ENCODE results near the gene PNISR. TPM values are rescaled to one million over a fixed set of nuclear protein-coding genes. Genes with fewer than 3 reads are reported as not detected.

The PNISR gene
- polyA plus RNA-seq, 6 donors from 2014 or later, result 104 to 138 (median 121) TPM

DNA sequence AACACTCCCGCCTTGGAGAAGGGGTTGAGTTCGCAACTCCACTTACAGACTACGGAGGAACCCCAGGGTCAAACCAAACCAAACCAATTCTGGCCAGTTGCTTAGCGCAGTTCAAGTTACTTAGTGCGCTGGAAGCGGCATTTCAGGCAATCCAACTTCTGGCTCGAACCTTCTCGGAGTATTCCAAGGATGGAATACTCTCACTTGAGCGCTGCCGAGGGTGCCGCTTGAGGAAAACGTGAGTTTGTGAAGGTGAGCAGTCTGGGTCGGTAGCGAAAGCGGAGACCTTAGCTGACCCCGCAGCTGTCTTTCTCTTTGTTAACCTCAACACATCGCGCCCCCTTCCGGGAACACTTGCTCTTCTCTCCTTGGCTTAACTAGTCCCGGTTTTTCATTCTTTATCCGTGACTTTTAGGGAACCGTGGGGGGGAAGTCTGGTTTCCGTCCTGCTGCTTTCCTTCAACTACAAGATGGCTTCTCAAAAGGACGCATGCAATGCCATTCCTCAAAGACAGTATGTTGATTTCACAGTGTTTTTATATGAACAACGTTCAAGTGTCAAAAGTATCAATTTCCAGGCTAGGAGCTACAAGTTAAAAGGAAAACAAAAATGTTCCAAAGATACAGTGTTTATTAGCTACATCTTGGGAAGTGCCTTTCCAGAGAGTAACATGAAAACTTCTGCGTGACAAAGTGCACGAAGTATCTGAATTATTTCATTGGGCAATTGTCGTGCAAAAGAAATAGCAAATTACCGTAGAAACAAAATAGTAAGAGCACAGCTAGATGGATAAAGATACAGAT, 741 bp upstream of the PNISR start:
- Mint-ChIP-seq H3K4me3 (peak overlapping the region; percentile 93 to 100 (median 98)), H3K27me3 (no peaks in the 10 kb centered on the region), H3K9me3 (no peaks in the 10 kb centered on the region), H3K27ac (peak overlapping the region; percentile 99 to 100 (median 100)), H3K36me3 (peaks cover 0 to 7% of the 10 kb centered on the region in 2 donors), H3K4me1 (peaks cover 41 to 55% (median 43%) of the 10 kb centered on the region in 3 donors)
- DNase-seq (peak; percentile 56), ATAC-seq (ENCODE audit: low read depth in 2 of 2) (peak; percentile 33 to 34)

- ATAC-seq (ENCODE audit: low read depth in 2 of 2), result no peak
- no peaks in the 10 kb centered on the region for H3K9me3 Mint-ChIP-seq
- peak overlapping the region; percentile 61 to 100 (median 96) for H3K27ac Mint-ChIP-seq
- DNase-seq, result no peak
- peak overlapping the region; percentile 50 to 100 (median 94) for H3K4me3 Mint-ChIP-seq
- peaks cover 0 to 7% of the 10 kb centered on the region in 2 donors for H3K36me3 Mint-ChIP-seq
- peaks cover 47 to 66% (median 53%) of the 10 kb centered on the region in 3 donors for H3K4me1 Mint-ChIP-seq
- H3K27me3 Mint-ChIP-seq, result no peaks in the 10 kb centered on the region
Observed at GRCh38 chr6:99424022-99424421, 1.1 kb downstream of the PNISR start.

DNA sequence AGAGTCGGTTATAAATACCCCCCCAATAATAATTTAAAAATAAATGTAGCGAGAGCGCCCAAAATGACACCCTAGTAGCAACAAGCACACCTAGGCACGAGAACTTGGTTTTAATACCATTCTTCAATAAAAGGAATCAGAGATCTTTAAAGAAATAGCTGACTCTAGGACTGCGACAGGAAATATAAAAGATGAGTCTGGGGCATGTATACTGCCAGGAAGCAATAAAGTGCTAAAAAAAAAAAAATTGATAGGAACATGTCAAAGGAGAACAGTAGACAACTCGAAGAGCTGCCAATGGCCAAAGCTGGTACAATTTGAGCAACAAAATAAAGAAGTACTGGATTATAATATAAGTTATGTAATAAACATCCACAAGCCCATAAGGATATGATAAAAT, 2.2 kb downstream of the PNISR start:
- H3K4me3 Mint-ChIP-seq, result peak overlapping the region; percentile 44 to 100 (median 94)
- ATAC-seq (ENCODE audit: low read depth in 2 of 2) (no peak), DNase-seq (no peak)
- peaks cover 0 to 7% of the 10 kb centered on the region in 2 donors for H3K36me3 Mint-ChIP-seq
- peaks cover 50 to 74% (median 56%) of the 10 kb centered on the region in 3 donors for H3K4me1 Mint-ChIP-seq
- H3K27ac Mint-ChIP-seq, result peak overlapping the region in 1 of 6 donors; percentile 99
- no peaks in the 10 kb centered on the region for H3K27me3 Mint-ChIP-seq
- no peaks in the 10 kb centered on the region for H3K9me3 Mint-ChIP-seq

DNA sequence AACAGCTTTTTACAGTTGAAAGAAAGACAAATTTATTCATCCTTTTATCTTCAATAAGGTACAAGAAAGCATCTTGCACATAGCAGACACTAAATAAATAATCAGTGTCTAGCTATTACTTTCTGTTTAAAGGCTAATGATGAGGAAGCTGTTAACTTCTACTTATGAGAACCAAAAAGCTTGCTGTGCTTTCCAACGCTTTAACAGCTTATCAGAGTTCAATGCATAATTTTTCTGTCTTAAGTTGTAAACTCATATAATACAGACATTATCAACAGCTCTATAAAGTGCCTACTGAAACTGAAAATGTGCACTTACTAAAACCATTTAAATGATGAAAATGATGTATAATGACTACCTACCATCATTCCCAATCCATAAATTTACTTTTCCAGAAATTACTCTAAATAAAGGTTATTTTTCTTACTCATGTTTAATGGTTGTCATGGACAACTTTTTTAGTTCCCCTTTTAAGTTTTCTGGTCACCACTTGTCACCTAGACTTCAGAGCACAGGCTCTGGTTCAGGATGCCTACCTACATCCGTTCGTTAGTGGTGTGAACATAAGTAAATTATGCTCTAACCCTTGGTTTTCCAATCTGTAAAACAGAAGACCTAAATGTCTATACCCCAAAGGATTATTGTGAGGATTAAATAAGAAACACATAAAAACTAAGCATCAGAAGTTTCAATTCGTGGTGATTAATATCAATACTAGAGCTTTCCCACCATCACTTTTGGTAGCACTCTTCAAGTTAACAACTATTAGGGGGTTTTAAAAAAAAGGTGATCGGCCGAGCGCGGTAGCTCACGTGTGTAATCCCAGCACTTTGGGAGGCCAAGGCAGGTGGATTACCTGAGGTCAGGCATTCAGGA, 8.0 kb downstream of the PNISR start:
- Mint-ChIP-seq H3K4me3 (peak overlapping the region in 4 of 8 donors; percentile 9 to 53 (median 34)), H3K4me1 (peaks cover 40 to 62% (median 44%) of the 10 kb centered on the region in 3 donors), H3K36me3 (peaks cover 8 to 11% of the 10 kb centered on the region in 2 donors), H3K27me3 (no peaks in the 10 kb centered on the region), H3K9me3 (no peaks in the 10 kb centered on the region), H3K27ac (peak overlapping the region in 5 of 6 donors; percentile 27 to 71 (median 44))
- DNase-seq, result no peak
- peak; percentile 79 to 81 for ATAC-seq (ENCODE audit: low read depth in 2 of 2)

DNA sequence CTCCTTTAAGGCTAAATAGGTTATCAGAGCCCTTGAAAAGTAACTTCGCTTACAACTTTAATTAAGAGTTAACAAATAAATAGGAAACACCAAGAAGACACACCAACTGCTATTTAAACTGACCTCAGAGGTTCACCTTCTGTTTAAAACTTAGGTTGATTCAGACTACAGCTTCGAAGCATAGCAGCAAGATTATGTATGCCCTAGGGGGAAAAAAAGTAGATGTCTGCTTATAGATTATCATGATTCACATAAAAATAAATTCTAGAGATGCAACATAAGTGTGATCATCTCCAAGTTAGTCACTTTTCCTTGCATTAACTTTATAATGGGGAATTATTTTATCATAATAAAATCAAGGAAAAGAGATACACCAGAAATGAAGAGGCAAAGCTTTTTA, 8.9 kb downstream of the PNISR start:
- ATAC-seq (ENCODE audit: low read depth in 2 of 2), result no peak
- Mint-ChIP-seq H3K4me3 (no peak overlapping the region), H3K9me3 (no peaks in the 10 kb centered on the region), H3K4me1 (peaks cover 36 to 58% (median 40%) of the 10 kb centered on the region in 3 donors), H3K27ac (peak overlapping the region in 2 of 6 donors; percentile 44 to 71), H3K36me3 (peaks cover 8 to 15% of the 10 kb centered on the region in 2 donors), H3K27me3 (no peaks in the 10 kb centered on the region)
- no peak for DNase-seq

- peaks cover 8 to 15% of the 10 kb centered on the region in 2 donors for H3K36me3 Mint-ChIP-seq
- peak overlapping the region in 1 of 6 donors; percentile 55 for H3K27ac Mint-ChIP-seq
Observed at GRCh38 chr6:99415446-99415845, 9.7 kb downstream of the PNISR start.

DNA sequence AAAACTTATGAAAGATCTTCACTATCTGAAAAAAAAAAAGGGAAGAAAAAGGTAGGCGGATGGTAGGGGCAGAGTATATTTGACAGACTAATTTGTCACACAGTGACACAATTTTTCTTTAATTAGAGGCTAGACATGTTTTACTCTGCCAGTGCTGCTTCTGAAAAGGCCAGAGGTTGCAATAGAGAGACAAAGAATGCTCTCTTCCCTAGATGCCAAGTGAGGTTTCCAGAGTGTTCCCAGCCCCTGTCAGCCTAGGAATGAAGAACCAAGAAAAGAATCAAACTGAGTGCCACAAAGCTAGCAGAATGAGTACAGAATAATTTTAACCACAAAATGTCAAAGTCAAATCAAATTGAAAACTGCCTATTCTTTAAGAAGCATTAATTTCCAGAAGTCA, 13.0 kb downstream of the PNISR start:
- H3K4me3 Mint-ChIP-seq, result no peak overlapping the region
- peak overlapping the region in 3 of 6 donors; percentile 18 to 40 (median 32) for H3K27ac Mint-ChIP-seq
- ATAC-seq (ENCODE audit: low read depth in 2 of 2) (no peak), DNase-seq (no peak)
- H3K4me1 Mint-ChIP-seq, result peaks cover 13 to 33% (median 18%) of the 10 kb centered on the region in 3 donors
- no peaks in the 10 kb centered on the region for H3K27me3 Mint-ChIP-seq
- no peaks in the 10 kb centered on the region for H3K9me3 Mint-ChIP-seq
- peaks cover 19 to 28% of the 10 kb centered on the region in 2 donors for H3K36me3 Mint-ChIP-seq

More at GRCh38 chr6:99415446-99415845, 9.7 kb downstream of the PNISR start:
- Mint-ChIP-seq H3K9me3 (no peaks in the 10 kb centered on the region), H3K27me3 (no peaks in the 10 kb centered on the region), H3K4me3 (no peak overlapping the region), H3K4me1 (peaks cover 31 to 56% (median 32%) of the 10 kb centered on the region in 3 donors)
- ATAC-seq (ENCODE audit: low read depth in 2 of 2) (no peak), DNase-seq (no peak)

DNA sequence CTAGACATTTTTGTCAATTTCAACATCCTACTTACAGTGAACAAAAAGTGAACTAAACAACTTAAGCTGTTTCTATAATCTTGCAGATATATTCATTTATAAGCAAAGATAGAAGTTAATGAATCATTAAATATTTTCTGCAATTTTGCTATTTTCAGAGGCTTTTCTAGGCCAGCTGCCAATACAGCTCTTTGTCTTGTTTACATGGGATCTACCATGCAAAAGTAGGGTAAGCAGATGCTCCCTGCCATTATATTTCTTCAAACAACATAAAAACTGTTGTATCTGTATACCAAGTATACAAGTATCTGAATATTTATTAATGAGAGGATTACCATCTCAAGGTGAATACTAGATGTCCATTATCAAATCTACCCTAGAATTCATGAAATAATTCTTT, 15.4 kb downstream of the PNISR start:
- Mint-ChIP-seq H3K36me3 (peaks cover 28% of the 10 kb centered on the region in 2 donors), H3K4me1 (peaks cover 10 to 24% (median 12%) of the 10 kb centered on the region in 3 donors), H3K9me3 (no peaks in the 10 kb centered on the region), H3K27me3 (no peaks in the 10 kb centered on the region), H3K4me3 (no peak overlapping the region), H3K27ac (no peak overlapping the region)
- no peak for ATAC-seq (ENCODE audit: low read depth in 2 of 2)
- DNase-seq, result no peak

GRCh38 chr6:99407076-99407475, 18.0 kb downstream of the PNISR start:
- Mint-ChIP-seq H3K4me1 (peaks cover 4 to 10% (median 5%) of the 10 kb centered on the region in 3 donors), H3K36me3 (peaks cover 31 to 39% of the 10 kb centered on the region in 2 donors), H3K27me3 (no peaks in the 10 kb centered on the region), H3K4me3 (no peak overlapping the region), H3K9me3 (no peaks in the 10 kb centered on the region), H3K27ac (no peak overlapping the region)
- no peak for DNase-seq
- no peak for ATAC-seq (ENCODE audit: low read depth in 2 of 2)

DNA sequence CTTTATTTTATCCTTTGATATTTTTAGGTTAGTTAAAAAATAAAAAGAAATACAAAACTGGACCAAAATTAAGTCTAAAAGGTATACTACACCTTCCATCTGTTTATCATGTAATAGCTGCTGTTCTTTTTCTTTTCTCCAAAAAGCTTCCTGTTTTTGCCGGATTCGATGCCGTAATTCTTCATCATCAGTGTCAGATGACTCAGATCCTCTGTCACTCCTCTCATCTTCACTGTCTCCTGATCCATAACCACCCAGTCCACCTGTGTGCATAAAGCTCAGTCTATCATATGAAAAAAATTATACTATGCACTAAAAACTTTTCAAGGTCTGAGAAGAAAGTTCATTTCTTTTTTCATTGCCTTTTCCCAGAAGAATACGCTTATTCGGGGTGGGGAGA, 22.7 kb downstream of the PNISR start:
- H3K4me1 Mint-ChIP-seq, result no peaks in the 10 kb centered on the region
- ATAC-seq (ENCODE audit: low read depth in 2 of 2) (no peak), DNase-seq (no peak)
- no peaks in the 10 kb centered on the region for H3K9me3 Mint-ChIP-seq
- H3K27me3 Mint-ChIP-seq, result no peaks in the 10 kb centered on the region
- peak overlapping the region in 2 of 6 donors; percentile 24 to 44 for H3K27ac Mint-ChIP-seq
- H3K4me3 Mint-ChIP-seq, result no peak overlapping the region
- H3K36me3 Mint-ChIP-seq, result peaks cover 28 to 45% of the 10 kb centered on the region in 2 donors

- H3K4me3 Mint-ChIP-seq, result peak overlapping the region in 1 of 8 donors; percentile 66
- peak overlapping the region in 1 of 6 donors; percentile 81 for H3K27ac Mint-ChIP-seq
Observed at GRCh38 chr6:99397287-99397686, 27.8 kb downstream of the PNISR start.

DNA sequence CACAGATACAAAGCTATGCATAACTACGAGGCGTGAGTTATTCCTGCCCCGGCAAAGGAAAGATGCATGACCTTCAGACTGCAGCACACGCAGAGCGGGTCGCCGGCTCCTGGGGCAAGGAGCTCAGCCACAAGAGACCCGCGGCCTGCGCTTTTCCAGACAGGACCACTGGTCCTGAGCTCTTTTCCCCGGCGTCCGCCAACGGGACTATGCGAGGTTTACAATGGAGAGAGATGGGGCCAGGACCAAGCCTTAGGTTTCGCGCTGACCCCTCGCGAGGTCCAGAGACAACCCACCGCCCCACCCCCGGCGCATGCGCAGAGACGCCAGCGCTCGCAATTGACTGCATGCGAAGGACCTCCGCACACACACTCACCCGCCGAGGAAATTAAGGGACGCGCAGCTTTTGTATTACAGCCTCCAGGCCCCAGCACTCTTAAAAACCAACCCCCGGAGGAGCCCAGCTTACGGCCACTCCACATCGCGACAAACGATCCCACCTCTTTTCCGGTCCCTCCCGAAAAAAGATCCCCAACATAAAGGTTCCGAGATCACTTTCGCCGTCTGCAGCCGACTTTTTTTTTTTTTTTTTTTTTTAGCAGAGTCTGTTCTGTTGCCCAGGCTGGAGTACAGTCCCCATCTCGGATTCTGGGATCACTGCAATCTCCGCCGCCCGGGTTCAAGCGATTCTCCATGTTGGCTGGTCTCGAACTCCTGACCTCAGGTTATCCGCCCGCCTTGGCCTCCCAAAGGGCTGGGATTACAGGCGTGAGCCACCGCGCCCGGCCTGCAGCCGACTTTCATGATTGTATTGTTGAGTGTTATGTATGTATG, 31.2 kb downstream of the PNISR start, which contains the start of gene COQ3:
TSS of gene COQ3 (minus strand) at position 498 of the 834 bp plus-strand sequence. CDS start at position 482, 16 bp downstream.
- no peaks in the 10 kb centered on the region for H3K9me3 Mint-ChIP-seq
- H3K27me3 Mint-ChIP-seq, result no peaks in the 10 kb centered on the region
- no peaks in the 10 kb centered on the region for H3K36me3 Mint-ChIP-seq
- peak; percentile 77 to 81 for ATAC-seq (ENCODE audit: low read depth in 2 of 2)
- H3K4me1 Mint-ChIP-seq, result peaks cover 0 to 14% (median 3%) of the 10 kb centered on the region in 3 donors
- peak within 1 kb of the TSS; percentile 42 to 92 (median 70) for H3K27ac Mint-ChIP-seq
- H3K4me3 Mint-ChIP-seq, result peak within 1 kb of the TSS; percentile 88 to 99 (median 96)
- DNase-seq, result peak; percentile 68

More at GRCh38 chr6:99397287-99397686, 27.8 kb downstream of the PNISR start:
- Mint-ChIP-seq H3K9me3 (no peaks in the 10 kb centered on the region), H3K4me1 (peaks cover 0 to 14% (median 3%) of the 10 kb centered on the region in 3 donors), H3K27me3 (no peaks in the 10 kb centered on the region), H3K36me3 (peaks cover 12 to 17% of the 10 kb centered on the region in 2 donors)
- DNase-seq (no peak), ATAC-seq (ENCODE audit: low read depth in 2 of 2) (no peak)
